Activated CD8-positive, alpha-beta memory T cell treated with anti-CD3 and anti-CD28 coated beads, Interleukin-2, amount 50 U/mL, for 48 hours (primary cell): ENCODE measurements around the gene MPV17L.

Source experiments
- DNase-seq: peaks from one replicate; pipeline ENCODE4 v3.0.0-alpha.2; 2020

Gene MPV17L

DNA sequence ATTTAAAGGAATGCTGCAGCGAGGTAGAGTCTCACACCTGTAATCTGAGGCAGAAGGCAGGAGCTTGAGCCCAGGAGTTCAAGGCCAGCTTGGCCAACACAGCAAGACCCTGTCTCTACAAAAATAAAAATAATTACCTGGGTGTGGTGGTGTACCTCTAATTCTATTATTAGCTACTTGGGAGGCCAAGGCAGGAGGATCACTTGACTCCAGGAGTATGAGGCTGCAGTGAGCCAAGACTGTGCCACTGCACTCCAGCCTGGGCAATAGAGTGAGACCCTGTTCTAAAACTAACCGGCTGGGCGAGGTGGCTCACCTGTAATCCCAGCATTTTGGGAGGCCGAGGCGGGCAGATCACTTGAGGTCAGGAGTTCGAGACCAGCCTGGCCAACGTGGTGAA lies 57.7 kb downstream of the MPV17L start:
- DNase-seq = peak; percentile 8

DNA sequence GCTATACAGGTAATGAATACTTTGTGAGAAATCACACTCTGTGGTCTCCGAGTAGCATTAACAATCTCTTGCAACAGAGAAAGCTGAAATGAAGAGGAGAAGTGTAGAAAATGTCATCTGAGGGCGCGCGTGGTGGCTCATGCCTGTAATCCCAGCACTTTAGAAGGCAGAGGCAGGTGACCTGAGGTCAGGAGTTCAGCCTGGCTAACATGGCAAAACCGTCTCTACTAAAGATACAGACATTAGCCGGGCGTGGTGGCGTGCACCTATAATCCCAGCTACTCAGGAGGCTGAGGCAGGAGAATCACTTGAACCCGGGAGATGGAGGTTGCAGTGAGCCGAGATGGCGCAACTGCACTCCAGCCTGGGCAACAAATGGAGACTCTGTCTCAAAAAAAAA lies 59.4 kb downstream of the MPV17L start:
- DNase-seq = peak; percentile 13

DNA sequence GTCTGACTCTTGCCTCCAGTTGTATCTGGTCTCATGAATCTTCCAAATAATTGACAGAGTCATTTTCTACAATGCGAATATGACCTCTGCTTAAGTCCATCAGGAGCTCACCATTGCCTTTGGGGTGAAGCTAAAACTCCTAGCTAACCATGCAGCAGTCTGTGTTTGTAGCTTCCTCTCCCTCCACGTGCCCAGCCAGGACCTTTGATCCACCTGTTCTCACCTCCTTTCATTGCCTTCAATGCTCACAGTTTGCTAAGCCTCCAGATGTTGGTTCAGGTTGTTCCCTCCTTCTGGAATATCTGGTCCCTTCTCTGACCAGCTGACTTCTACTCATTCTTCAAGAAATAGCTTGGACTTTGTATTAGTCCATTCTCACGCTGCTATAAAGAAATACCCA lies 61.8 kb downstream of the MPV17L start:
- peak; percentile 10 for DNase-seq

DNA sequence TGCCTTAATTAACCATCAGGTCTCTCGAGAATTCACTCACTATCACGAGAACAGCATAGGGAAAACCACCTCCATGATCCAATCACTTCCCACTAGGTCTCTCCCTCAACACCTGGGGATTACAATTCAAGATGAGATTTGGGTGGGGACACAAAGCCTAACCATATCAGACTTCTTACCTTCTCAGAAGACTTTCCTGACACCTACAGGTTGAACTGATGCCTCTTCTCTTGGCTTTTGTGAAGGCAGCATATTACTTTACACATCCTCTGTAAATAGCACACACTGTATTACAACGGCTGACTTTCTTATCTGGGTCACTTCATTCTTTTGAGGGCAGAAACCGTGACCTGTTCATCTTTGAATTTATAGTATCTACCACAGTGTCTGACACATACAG lies 62.4 kb downstream of the MPV17L start:
- no peak for DNase-seq

DNA sequence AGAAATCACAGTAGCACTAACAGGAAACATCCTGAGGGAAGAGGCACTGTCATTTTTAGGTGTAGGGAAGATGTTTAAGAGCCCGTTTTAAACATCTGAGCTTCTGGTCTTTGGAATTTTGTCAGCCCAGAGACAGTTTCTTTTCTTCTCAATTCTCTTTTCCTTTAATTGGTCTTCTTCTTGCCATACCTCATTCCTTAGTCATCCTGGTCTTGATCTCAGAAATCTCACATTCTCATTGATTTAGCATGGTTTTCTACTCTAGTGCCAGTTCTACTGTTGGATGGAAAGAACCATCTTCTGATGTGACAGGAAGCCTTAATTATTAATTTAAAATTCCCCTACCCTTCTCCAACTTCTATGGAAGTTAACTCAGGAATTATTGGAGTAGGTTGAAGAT lies 64.2 kb downstream of the MPV17L start:
- DNase-seq = no peak

DNA sequence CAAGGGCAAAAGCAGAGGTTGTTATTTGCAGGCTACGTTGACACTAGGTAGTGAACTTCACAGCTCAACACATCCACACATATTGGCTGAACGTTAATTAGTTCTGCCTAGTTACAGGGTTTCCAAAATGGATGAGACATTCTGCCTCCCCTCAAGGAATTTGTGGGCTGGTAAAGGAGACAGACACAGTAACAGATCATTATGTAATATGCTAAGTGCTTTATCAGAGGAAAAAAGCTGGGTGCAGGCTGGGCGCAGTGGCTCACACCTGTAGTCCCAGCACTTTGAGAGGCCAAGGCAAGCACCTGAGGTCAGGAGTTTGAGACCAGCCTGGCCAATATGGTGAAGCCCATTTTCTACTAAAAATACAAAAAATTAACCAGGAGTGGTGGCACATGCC lies 65.0 kb downstream of the MPV17L start:
- DNase-seq = peak; percentile 8

DNA sequence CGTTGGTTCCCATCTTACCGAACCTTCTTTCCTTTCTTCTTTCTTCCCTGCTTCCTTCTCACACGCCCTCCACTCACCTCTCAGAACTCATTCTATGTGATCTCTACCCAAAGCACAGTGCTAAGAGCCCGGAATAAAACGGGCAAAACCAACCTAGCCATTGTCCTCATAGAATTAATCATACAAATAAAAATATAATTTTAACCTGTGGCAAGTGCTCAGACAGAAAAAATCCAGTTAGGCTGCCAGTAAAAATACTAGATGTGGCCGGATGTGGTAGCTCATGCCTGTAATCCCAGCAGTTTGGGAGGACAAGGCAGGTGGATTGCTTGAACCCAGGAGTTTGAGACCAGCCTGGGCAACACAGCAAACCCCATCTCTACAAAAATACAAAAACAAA lies 65.8 kb downstream of the MPV17L start:
- DNase-seq = no peak
